ENCODE data around the gene SRI.
"Not testable (repeated sequence)": the region's sequence is repeated elsewhere in the genome, so short reads cannot be mapped to it uniquely, and the experiment has no call there.

Gene SRI

GRCh38 chr7:88172842-88173241, 47.0 kb downstream of the SRI start:
- no peak for DNase-seq

- peak; percentile 3 for DNase-seq
Measured at GRCh38 chr7:88169717-88170320, 50.0 kb downstream of the SRI start.

GRCh38 chr7:88167721-88168120, 52.1 kb downstream of the SRI start:
- DNase-seq, result no peak

GRCh38 chr7:88167223-88167622, 52.6 kb downstream of the SRI start:
- DNase-seq, result no peak

- no peak for DNase-seq
Measured at GRCh38 chr7:88165697-88166096, 54.1 kb downstream of the SRI start.

- not testable (repeated sequence) for DNase-seq
Measured at GRCh38 chr7:88159741-88160140, 60.1 kb downstream of the SRI start.

GRCh38 chr7:88156356-88156755, 63.5 kb downstream of the SRI start:
- DNase-seq, result no peak

- no peak for DNase-seq
Measured at GRCh38 chr7:88155756-88156155, 64.1 kb downstream of the SRI start.
